CD4-positive, alpha-beta memory T cell (primary cell): ENCODE results near the gene CCDC134. TPM values are rescaled to one million over a fixed set of nuclear protein-coding genes. Genes with fewer than 3 reads are reported as not detected.
A peak's percentile ranks its signal among the peaks of the same experiment; 100 is the strongest.

Experiments used
- CTCF ChIA-PET: fragments of 350-600 bp; sonication (Branson Sonifier 250); formaldehyde crosslinking; loops from one replicate; lab custom pipeline; 2021; ENCODE audit warnings: inconsistent platforms; ENCODE audit not compliant: partially characterized antibody; lab: Charles Lee
- POLR2A ChIA-PET: fragments of 350-600 bp; sonication (Branson Sonifier 250); formaldehyde crosslinking; loops from one replicate; lab custom pipeline; 2021; ENCODE audit not compliant: partially characterized antibody; lab: Charles Lee
- DNase-seq, 5 donors: peaks; one replicate each; pipeline versions ENCODE4 v3.0.0 to v3.0.0-alpha.2; 2020 to 2022; ENCODE audit warnings: mixed read lengths in 1 of 5
- H3K27ac ChIP-seq: one replicate; pipeline ENCODE4 v1.7.0; 2013; ENCODE audit warnings: low read depth, low read length
- H3K27me3 ChIP-seq: 2 replicates; pipeline ENCODE4 v1.7.0; 2013; ENCODE audit warnings: mild to moderate bottlenecking, low read length, moderate library complexity; ENCODE audit not compliant: insufficient read depth
- H3K36me3 ChIP-seq: 2 replicates; pipeline ENCODE4 v1.7.0; 2013; ENCODE audit warnings: mild to moderate bottlenecking, low read length, moderate library complexity; ENCODE audit not compliant: insufficient read depth
- H3K4me1 ChIP-seq: 2 replicates; pipeline ENCODE4 v1.7.0; 2013; ENCODE audit warnings: mild to moderate bottlenecking, low read length, moderate library complexity; ENCODE audit not compliant: insufficient read depth
- H3K4me3 ChIP-seq, 2 donors: one replicate each; pipeline ENCODE4 v1.7.0; 2013; ENCODE audit warnings: low read length in 2 of 2, mild to moderate bottlenecking in 1 of 2
- H3K9me3 ChIP-seq, 2 donors: one replicate each; pipeline ENCODE4 v1.7.0; 2013; ENCODE audit warnings: low read length in 2 of 2, control low read depth in 1 of 2; ENCODE audit not compliant: control insufficient read depth in 1 of 2
- H3K27ac Mint-ChIP-seq, 7 donors: one replicate each; pipeline ENCODE4 v1.8.0; 2020 to 2021; ENCODE audit warnings: mixed read lengths in 7 of 7, mild to moderate bottlenecking in 6 of 7, inconsistent platforms in 3 of 7, moderate library complexity in 3 of 7
- H3K27me3 Mint-ChIP-seq, 2 donors: one replicate each; pipeline ENCODE4 v1.8.0; 2020 to 2021; ENCODE audit warnings: mixed read lengths in 2 of 2
- H3K36me3 Mint-ChIP-seq, 2 donors: one replicate each; pipeline ENCODE4 v1.8.0; 2020 to 2021; ENCODE audit warnings: mixed read lengths in 2 of 2, inconsistent platforms in 1 of 2, mild to moderate bottlenecking in 1 of 2
- H3K4me1 Mint-ChIP-seq, 4 donors: one replicate each; pipeline ENCODE4 v1.8.0; 2020 to 2021; ENCODE audit warnings: mixed read lengths in 4 of 4, mild to moderate bottlenecking in 1 of 4
- H3K4me3 Mint-ChIP-seq, 8 donors: one replicate each; pipeline ENCODE4 v1.8.0; 2020 to 2021; ENCODE audit warnings: mixed read lengths in 8 of 8, mild to moderate bottlenecking in 7 of 8, moderate library complexity in 6 of 8, inconsistent platforms in 3 of 8
- H3K9me3 Mint-ChIP-seq, 8 donors: one replicate each; pipeline ENCODE4 v1.8.0; 2020 to 2021; ENCODE audit warnings: mixed read lengths in 8 of 8, mild to moderate bottlenecking in 5 of 8, inconsistent platforms in 3 of 8, moderate library complexity in 1 of 8
- intact Hi-C: fragments of 100-400 bp; cut with micrococcal nuclease; formaldehyde crosslinking; loops from one replicate; pipeline ENCODE4 v1.15.1; 2023
- polyA plus RNA-seq, 2 donors: library from polyadenylated mRNA; unstranded; fragments of 300-500 nt; fragmentation: Illumina TruSeq; gene quantifications; one replicate each; pipeline ENCODE4 v1.2.3, GENCODE V29; 2021
- total RNA-seq, 2 experiments: library from RNA; stranded (reverse); gene quantifications; one replicate each; pipeline ENCODE4 v1.2.3, GENCODE V29; 2021

The CCDC134 gene
- total and polyA plus RNA-seq, 4 experiments from 2014 or later: 1.2 to 27.8 (median 13.0) TPM

DNA sequence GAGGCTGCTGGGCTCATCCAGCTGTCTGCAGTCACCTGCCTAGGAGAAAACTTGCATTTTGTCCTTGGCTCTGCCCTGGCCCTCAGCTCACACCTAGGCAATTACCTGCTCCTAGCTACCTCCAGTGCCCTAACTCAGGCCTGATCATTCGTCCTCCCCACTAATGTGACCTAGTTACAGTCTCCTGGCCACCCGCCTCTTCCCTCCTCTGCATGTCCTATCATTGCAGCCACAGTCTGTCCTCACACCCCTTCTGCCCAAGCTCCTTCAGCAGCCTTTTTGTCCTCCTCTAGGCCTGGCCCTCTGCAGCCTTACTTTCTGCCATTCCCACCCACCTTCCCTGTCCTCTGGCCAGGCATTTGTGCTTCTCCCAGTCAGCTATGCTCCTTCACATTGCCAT lies 17.7 kb upstream of the CCDC134 start:
- Histone ChIP-seq H3K9me3 (no peaks in the 10 kb centered on the region), H3K4me1 (peaks cover 67% of the 10 kb centered on the region), H3K4me3 (peak overlapping the region; percentile 88 to 92), H3K27ac (peak overlapping the region; percentile 90), H3K27me3 (no peaks in the 10 kb centered on the region), H3K36me3 (peaks cover 20% of the 10 kb centered on the region)
- H3K9me3 Mint-ChIP-seq: no peaks in the 10 kb centered on the region
- peak overlapping the region; percentile 92 to 100 (median 99) for H3K27ac Mint-ChIP-seq
- peaks cover 38 to 66% (median 52%) of the 10 kb centered on the region in 4 donors for H3K4me1 Mint-ChIP-seq
- intact Hi-C loops: no loop called here
- no peak for DNase-seq
- POLR2A ChIA-PET: interaction anchor here (2.1 to 16.2 kb wide), 7 partner anchors 8 to 157 kb away, joined by 11 to 584 read pairs (median 58); partner anchors contain the start of genes CCDC134, MEI1, SNU13 and SREBF2
- H3K27me3 Mint-ChIP-seq: no peaks in the 10 kb centered on the region
- H3K36me3 Mint-ChIP-seq: peaks cover 16 to 29% of the 10 kb centered on the region in 2 donors
- CTCF ChIA-PET: interaction anchor here (1.1 to 5.1 kb wide), 9 partner anchors 10 to 860 kb away, joined by 3 to 71 read pairs (median 11); partner anchors contain the start of gene CCDC134
- peak overlapping the region; percentile 88 to 94 (median 90) for H3K4me3 Mint-ChIP-seq

DNA sequence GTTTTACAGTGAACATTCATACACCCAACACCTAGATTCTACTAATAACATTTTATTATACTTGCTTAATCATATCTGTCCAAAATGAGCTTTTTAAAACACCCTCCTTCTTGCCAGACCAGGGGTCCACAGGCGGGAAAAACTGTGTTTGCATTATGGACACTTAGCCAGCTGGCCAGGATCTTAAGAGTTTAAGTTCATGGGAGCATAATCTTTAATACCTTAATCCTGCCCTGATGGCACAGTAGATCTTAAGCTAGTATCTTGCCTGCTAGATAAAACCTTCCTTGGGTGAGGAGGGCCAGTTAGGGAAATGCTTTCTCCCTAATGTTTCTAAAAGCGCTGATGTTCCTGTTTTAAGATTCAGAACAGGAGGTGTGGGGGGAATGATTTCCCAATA lies 13.1 kb upstream of the CCDC134 start:
- intact Hi-C loops: no loop called here

DNA sequence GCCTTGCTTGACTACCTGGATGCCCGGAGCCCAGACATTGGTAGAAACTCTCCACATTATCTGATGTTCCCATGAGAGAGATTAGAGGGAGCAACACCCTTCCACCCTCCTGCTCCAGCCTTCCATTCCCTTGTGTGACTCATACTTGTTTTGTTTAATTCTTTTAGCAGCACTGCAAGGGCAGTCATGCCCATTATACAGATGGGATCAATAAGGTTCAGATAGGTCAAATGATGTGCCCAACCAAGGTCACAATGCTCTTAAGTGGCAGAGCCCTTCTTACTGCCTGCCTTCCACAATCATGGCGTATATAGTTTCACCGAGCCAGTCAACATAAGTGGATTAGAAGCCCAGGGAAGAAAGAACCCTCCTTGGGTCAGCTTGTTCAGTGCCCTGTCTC lies 6.6 kb upstream of the CCDC134 start:
- H3K4me1 Mint-ChIP-seq: peaks cover 7 to 13% (median 10%) of the 10 kb centered on the region in 4 donors
- H3K9me3 ChIP-seq: no peaks in the 10 kb centered on the region
- peak overlapping the region in 2 of 7 donors; percentile 30 to 80 for H3K27ac Mint-ChIP-seq
- H3K4me3 Mint-ChIP-seq: no peak overlapping the region
- H3K36me3 Mint-ChIP-seq: peaks cover 43 to 59% of the 10 kb centered on the region in 2 donors
- CTCF ChIA-PET: interaction anchor here (2.3 kb wide), 1 partner anchor 12 kb away, joined by 7 read pairs; no protein-coding TSS in a partner anchor
- no peak overlapping the region for H3K4me3 ChIP-seq
- H3K9me3 Mint-ChIP-seq: no peaks in the 10 kb centered on the region
- peaks cover 41% of the 10 kb centered on the region for H3K36me3 ChIP-seq
- peaks cover 4% of the 10 kb centered on the region for H3K4me1 ChIP-seq
- POLR2A ChIA-PET: interaction anchor here (1.6 to 6.4 kb wide), 2 partner anchors 13 to 132 kb away, joined by 3 to 58 read pairs; no protein-coding TSS in a partner anchor
- DNase-seq: no peak
- intact Hi-C loops: no loop called here
- no peak overlapping the region for H3K27ac ChIP-seq
- H3K27me3 ChIP-seq: no peaks in the 10 kb centered on the region
- no peaks in the 10 kb centered on the region for H3K27me3 Mint-ChIP-seq

More for the DNA sequence above, 13.1 kb upstream of the CCDC134 start:
- H3K27me3 ChIP-seq: no peaks in the 10 kb centered on the region
- peaks cover 40% of the 10 kb centered on the region for H3K36me3 ChIP-seq
- ChIA-PET CTCF (interaction anchor here (1.2 to 1.9 kb wide), 4 partner anchors 12 to 153 kb away, joined by 3 to 14 read pairs (median 5); partner anchors contain the start of gene CCDC134), POLR2A (interaction anchor here (0.9 to 16.2 kb wide), 2 partner anchors 11 to 45 kb away, joined by 4 to 584 read pairs; partner anchors contain the start of genes CCDC134 and SREBF2)
- H3K27ac Mint-ChIP-seq: peak overlapping the region in 3 of 7 donors; percentile 17 to 77 (median 65)
- peaks cover 35 to 54% of the 10 kb centered on the region in 2 donors for H3K36me3 Mint-ChIP-seq
- peaks cover 26 to 57% (median 35%) of the 10 kb centered on the region in 4 donors for H3K4me1 Mint-ChIP-seq
- DNase-seq: no peak
- H3K4me3 Mint-ChIP-seq: peak overlapping the region in 1 of 8 donors; percentile 30
- no peaks in the 10 kb centered on the region for H3K9me3 ChIP-seq
- H3K4me1 ChIP-seq: peaks cover 50% of the 10 kb centered on the region
- no peaks in the 10 kb centered on the region for H3K9me3 Mint-ChIP-seq
- no peaks in the 10 kb centered on the region for H3K27me3 Mint-ChIP-seq
- H3K4me3 ChIP-seq: no peak overlapping the region
- H3K27ac ChIP-seq: no peak overlapping the region

DNA sequence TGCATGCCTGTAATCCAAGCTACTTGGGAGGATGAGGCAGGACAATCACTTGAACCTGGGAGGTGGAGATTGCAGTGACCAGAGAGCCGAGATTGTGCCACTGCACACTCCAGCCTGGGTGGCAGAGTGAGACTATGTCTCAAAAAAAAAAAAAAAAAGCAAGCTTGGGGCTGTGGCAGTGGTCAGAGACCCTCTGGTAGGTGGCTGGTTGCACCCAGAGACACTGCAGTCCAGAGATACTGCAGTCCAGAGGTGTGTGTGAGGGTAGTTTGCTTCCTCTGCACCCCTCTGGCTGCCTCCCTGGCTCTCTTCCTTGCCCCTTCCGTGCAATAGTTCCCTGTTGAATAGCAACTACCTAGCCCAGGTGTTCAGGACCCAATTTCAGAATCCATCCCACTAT lies 1.7 kb upstream of the CCDC134 start:
- no peaks in the 10 kb centered on the region for H3K27me3 Mint-ChIP-seq
- intact Hi-C loops: no loop called here
- Histone ChIP-seq H3K9me3 (no peaks in the 10 kb centered on the region), H3K4me3 (no peak overlapping the region), H3K4me1 (peaks cover 28% of the 10 kb centered on the region), H3K36me3 (peaks cover 17% of the 10 kb centered on the region), H3K27me3 (no peaks in the 10 kb centered on the region), H3K27ac (peak overlapping the region; percentile 85)
- POLR2A ChIA-PET: interaction anchor here (1.3 to 7.5 kb wide), 10 partner anchors 7 to 148 kb away, joined by 4 to 584 read pairs (median 27); partner anchors contain the start of genes CENPM, MEI1, SNU13 and SREBF2
- H3K27ac Mint-ChIP-seq: peak overlapping the region; percentile 61 to 99 (median 96)
- peaks cover 15 to 41% of the 10 kb centered on the region in 2 donors for H3K36me3 Mint-ChIP-seq
- no peak for DNase-seq
- peak overlapping the region in 3 of 8 donors; percentile 73 to 98 (median 92) for H3K4me3 Mint-ChIP-seq
- H3K4me1 Mint-ChIP-seq: peaks cover 18 to 40% (median 28%) of the 10 kb centered on the region in 4 donors
- peaks cover 0 to 2% (median 0%) of the 10 kb centered on the region in 8 donors for H3K9me3 Mint-ChIP-seq
- CTCF ChIA-PET: interaction anchor here (1.1 to 5.2 kb wide), 8 partner anchors 12 to 145 kb away, joined by 3 to 71 read pairs (median 14); partner anchors contain the start of gene MEI1

DNA sequence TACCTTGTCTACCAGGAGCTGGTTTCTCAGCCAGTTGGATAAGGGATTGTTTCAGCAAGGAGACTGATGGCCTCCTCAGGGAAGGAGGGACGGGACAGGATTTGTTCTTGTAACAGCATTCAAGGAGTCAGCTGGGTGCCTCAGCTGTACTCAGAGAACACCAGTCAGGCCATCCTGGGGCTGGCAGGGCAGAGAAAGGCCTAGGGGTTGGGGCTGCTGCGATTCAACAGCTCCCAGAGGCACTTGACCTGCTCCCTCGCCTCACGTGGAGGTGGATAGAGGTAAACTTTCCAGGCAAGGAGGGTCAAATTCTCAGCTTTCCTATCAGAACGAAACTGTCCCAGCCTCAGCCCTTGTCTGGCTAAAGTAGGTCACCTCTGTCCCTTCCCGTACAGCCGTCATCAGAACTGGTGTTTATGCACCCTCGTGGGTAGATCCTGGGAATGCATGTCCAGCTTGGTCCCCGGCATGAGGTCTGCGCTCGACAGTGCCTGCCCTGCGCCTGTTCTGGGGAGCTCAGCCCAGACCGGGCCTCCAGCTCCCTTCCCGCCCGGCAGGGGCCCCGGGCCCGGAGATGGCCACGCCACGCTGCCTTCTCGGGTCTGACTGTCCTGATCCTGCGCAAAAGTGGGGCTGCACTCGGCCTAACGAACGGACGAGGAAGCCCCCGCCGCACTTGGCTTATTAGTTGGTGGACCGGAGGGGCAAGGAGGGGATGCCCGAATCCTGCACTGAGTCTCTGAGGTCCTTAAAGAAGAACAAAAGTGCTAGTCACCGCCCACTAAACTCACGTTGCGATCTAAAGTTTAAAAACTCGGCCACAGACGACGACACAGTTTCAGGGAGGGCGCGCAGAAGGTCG lies 762 bp upstream of the CCDC134 start:
- POLR2A ChIA-PET: interaction anchor here (0.9 to 7.5 kb wide), 41 partner anchors 8 to 778 kb away, joined by 3 to 584 read pairs (median 7); partner anchors contain the start of genes ACO2, CENPM, MEI1 and NDUFA6
- DNase-seq: peak in 1 of 5 donors; percentile 12
- H3K27me3 Mint-ChIP-seq: no peaks in the 10 kb centered on the region
- Histone ChIP-seq H3K27me3 (no peaks in the 10 kb centered on the region), H3K36me3 (peaks cover 7% of the 10 kb centered on the region), H3K9me3 (no peaks in the 10 kb centered on the region), H3K27ac (peak overlapping the region; percentile 85), H3K4me3 (peak overlapping the region; percentile 91 to 92), H3K4me1 (peaks cover 34% of the 10 kb centered on the region)
- peak overlapping the region; percentile 90 to 99 (median 98) for H3K27ac Mint-ChIP-seq
- CTCF ChIA-PET: interaction anchor here (0.6 to 5.2 kb wide), 16 partner anchors 13 to 150 kb away, joined by 3 to 71 read pairs (median 5); partner anchors contain the start of genes MEI1 and SREBF2
- intact Hi-C loops: loop anchor here (1.0 to 5.0 kb wide), 6 partner anchors 18 to 142 kb away; partner anchors contain the start of gene MEI1
- peak overlapping the region; percentile 91 to 98 (median 96) for H3K4me3 Mint-ChIP-seq
- H3K36me3 Mint-ChIP-seq: peaks cover 5 to 31% of the 10 kb centered on the region in 2 donors
- peaks cover 20 to 48% (median 33%) of the 10 kb centered on the region in 4 donors for H3K4me1 Mint-ChIP-seq
- H3K9me3 Mint-ChIP-seq: peaks cover 0 to 2% (median 0%) of the 10 kb centered on the region in 8 donors

DNA sequence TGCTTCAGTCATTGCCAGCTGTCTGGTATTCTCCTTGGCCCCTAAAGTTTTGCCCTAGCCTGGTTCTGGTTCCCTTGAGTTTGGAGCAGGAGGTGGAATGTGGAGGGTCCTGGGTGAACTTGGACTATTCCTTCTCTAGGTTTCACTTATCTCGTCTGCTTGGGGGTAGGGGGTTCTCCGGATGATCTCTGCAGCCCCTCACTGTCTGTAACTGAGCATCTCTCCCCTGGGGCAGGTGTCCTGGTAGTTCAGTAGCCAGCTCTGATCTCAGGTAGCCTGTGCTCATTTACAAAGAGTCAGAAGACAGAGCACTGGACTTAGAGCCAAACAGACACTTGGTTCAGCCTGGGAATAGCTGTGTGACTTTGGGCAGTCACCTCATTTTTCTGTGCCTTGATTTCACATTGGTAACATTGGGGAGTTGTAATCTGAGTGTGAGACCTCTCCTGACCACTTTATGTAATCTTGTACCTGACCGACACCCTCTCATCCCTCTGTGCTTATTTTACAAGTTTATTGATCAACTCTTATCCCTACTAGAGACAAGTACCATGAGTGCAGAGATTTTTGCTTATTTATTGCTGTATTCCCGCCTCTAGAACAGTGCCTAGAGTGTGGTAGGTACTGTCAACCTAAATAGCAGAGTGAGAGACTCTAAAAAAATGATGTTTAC lies 804 bp downstream of the CCDC134 start:
- peaks cover 0 to 20% of the 10 kb centered on the region in 2 donors for H3K36me3 Mint-ChIP-seq
- H3K9me3 Mint-ChIP-seq: peaks cover 0 to 3% (median 0%) of the 10 kb centered on the region in 8 donors
- DNase-seq: no peak
- H3K27ac Mint-ChIP-seq: peak overlapping the region; percentile 90 to 99 (median 98)
- ChIA-PET POLR2A (interaction anchor here (0.8 to 7.5 kb wide), 33 partner anchors 9 to 779 kb away, joined by 3 to 584 read pairs (median 8); partner anchors contain the start of genes CENPM, MEI1, NDUFA6 and PMM1), CTCF (interaction anchor here (0.6 to 5.2 kb wide), 15 partner anchors 9 to 290 kb away, joined by 3 to 71 read pairs (median 5); partner anchors contain the start of genes MEI1 and SREBF2)
- peak overlapping the region; percentile 91 to 98 (median 96) for H3K4me3 Mint-ChIP-seq
- intact Hi-C loops: loop anchor here (2.0 to 5.0 kb wide), 2 partner anchors 62 to 104 kb away; partner anchors contain the start of gene MEI1
- peaks cover 20 to 53% (median 34%) of the 10 kb centered on the region in 4 donors for H3K4me1 Mint-ChIP-seq
- peaks cover 37% of the 10 kb centered on the region for H3K4me1 ChIP-seq
- H3K27me3 Mint-ChIP-seq: no peaks in the 10 kb centered on the region
- H3K36me3 ChIP-seq: no peaks in the 10 kb centered on the region
- H3K9me3 ChIP-seq: no peaks in the 10 kb centered on the region
- H3K27ac ChIP-seq: peak overlapping the region; percentile 85
- no peaks in the 10 kb centered on the region for H3K27me3 ChIP-seq
- peak overlapping the region; percentile 91 to 92 for H3K4me3 ChIP-seq
